Endothelial cell of umbilical vein (primary cell): ENCODE measurements around the gene AFTPH.

Source experiments
- POLR2A ChIP-seq: IDR thresholded peaks from 2 replicates; pipeline ENCODE4 v1.6.1; 2012; ENCODE audit warnings: low read depth, mild to moderate bottlenecking, control low read depth, low read length
- POLR2AphosphoS5 ChIP-seq: IDR thresholded peaks from 2 replicates; pipeline ENCODE4 v1.6.1; 2012; ENCODE audit warnings: low read depth, mild to moderate bottlenecking, control low read depth, low read length, moderate library complexity; ENCODE audit not compliant: insufficient read depth
- TF ChIP-seq, protein P1 (sequence below), 2 donors: IDR thresholded peaks; 1 replicate in 1 of 2; 2 replicates in 1 of 2; pipeline ENCODE4 v1.5.1; 2011; ENCODE audit warnings: low read length in 2 of 2, mild to moderate bottlenecking in 2 of 2, moderate library complexity in 2 of 2, control low read depth in 1 of 2, inconsistent platforms in 1 of 2, low read depth in 1 of 2; ENCODE audit not compliant: insufficient read depth in 1 of 2; ENCODE audit errors: extremely low read depth in 1 of 2

DNA sequence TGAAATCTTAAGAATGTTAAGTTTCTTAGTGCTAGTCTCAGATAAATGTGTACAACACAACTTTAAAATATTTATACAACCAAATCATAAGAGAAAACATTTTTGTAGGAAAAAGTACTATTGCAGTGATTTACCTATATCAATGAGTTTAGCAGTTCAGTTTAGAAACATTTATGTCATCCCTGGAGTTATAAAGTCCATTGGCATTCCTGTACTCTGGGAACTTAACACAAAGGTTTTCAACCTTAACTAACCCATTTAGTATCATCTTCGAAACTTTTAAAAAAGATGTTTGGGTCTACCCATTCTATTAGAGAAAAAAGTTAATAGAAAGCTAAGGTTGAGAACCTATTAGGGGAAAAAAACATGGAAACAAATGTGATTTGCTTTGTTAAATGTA, 10.9 kb downstream of the AFTPH start:
- TF ChIP-seq, protein P1, sequence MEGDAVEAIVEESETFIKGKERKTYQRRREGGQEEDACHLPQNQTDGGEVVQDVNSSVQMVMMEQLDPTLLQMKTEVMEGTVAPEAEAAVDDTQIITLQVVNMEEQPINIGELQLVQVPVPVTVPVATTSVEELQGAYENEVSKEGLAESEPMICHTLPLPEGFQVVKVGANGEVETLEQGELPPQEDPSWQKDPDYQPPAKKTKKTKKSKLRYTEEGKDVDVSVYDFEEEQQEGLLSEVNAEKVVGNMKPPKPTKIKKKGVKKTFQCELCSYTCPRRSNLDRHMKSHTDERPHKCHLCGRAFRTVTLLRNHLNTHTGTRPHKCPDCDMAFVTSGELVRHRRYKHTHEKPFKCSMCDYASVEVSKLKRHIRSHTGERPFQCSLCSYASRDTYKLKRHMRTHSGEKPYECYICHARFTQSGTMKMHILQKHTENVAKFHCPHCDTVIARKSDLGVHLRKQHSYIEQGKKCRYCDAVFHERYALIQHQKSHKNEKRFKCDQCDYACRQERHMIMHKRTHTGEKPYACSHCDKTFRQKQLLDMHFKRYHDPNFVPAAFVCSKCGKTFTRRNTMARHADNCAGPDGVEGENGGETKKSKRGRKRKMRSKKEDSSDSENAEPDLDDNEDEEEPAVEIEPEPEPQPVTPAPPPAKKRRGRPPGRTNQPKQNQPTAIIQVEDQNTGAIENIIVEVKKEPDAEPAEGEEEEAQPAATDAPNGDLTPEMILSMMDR (IDR thresholded peaks at IDR 0.05; ENCODE audit: extremely low read depth in 1 of 2, insufficient read depth in 1 of 2, low read depth in 1 of 2, low read length in 2 of 2), result no peak
- TF ChIP-seq POLR2A, result no peak
- no peak for TF ChIP-seq POLR2AphosphoS5
